NOMO-1 (cell line): ENCODE data around the gene RPGRIP1L.
"Not testable (repeated sequence)": the region's sequence is repeated elsewhere in the genome, so short reads cannot be mapped to it uniquely, and the experiment has no call there.

ENCODE experiments used
- DNase-seq, 2 experiments: peaks; one replicate each; lab custom pipeline; 2025; ENCODE audit not compliant: unreplicated experiment in 2 of 2; lab: John Stamatoyannopoulos, UW

Gene RPGRIP1L

DNA sequence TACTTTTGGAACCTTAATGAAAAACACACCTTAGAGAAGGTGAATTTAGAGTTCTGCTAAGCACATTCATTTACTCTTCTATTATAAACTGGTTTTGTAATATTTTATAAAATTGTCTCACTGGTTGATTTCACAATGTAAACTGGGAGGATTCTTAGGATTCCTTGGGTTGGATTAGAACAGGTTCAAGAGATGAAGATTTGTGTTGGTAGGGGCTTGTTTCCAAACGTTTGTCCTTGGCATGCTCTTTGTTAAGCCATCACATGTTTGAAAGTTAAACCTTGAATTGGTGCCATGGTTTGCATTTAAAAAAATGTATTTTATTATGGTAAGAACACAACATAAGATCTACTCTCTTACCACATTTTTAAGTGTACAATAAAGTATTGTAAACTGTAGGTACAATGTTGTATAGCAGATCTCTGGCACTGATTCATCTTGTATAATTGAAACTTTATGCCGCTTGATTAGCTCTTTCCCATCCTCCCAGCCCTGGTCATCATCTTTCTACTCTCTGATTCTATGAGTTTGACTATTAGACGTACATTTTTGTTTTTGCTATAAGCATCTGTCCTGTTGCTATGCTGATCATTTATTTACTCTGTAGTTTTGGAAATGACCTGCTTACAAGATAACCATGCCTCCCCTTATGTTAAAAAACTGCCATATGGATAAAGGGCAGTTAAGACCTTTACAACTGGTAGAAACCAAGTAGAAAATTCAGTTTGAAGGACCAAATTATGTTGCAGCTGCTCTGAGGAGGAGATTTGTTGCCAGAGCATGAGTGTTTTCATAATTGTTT, 9.9 kb upstream of the RPGRIP1L start:
- DNase-seq: no peak

DNA sequence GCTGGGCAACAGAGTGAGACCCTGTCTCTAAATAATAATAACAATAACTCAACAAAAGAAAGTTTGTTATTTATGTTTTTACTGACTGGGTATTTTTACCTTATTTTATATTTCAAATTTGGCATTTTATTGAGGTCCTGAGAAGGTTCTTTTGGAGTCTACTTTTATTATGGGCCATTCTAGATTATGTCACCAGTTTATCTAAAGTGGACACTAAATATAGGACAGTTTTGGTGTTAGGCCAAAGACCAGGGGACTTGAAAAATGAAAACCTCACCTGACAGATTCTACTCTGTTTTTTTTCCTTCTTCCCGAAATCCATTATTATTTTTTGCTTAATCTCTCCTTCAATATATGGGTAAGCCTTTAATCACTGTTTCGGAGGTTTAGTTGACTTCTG, 8.4 kb upstream of the RPGRIP1L start:
- no peak for DNase-seq

DNA sequence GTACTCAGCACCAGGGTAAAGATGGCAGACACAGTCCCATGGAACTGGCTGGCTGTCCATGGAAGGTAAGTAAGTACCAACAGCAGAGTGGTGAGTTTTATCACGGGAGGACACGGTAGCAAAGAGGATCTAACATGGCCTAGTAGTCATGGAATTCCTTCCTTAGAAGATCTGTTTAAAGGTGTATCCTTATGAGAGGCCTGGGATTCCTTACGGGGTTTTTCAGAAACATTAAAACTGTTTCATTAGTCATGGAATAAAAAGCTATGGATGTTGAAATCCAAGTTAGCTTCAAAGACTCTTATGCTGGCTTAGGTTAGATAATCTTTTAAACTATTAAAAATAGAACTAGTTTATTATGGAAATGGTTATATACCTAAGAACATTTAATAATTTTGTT, 7.7 kb upstream of the RPGRIP1L start:
- DNase-seq: no peak

DNA sequence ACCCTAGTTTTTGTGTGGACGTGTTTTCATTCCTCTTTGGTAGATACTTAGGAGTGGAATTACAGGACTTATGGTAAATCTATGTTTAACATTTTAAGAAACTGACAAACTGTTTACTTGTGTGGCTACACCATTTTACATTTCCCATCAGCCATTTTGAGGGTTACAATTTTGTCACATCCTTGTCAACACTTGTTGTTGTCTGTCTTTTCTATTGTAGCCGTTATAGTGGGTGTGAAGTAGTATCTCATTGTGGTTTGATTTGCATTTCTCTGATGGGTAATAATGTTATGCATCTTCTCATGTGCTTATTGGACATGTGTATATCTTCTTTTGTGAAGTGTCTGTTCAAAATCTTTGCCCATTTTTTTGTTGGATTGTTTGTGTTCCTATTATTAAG, 4.8 kb upstream of the RPGRIP1L start:
- DNase-seq: no peak

DNA sequence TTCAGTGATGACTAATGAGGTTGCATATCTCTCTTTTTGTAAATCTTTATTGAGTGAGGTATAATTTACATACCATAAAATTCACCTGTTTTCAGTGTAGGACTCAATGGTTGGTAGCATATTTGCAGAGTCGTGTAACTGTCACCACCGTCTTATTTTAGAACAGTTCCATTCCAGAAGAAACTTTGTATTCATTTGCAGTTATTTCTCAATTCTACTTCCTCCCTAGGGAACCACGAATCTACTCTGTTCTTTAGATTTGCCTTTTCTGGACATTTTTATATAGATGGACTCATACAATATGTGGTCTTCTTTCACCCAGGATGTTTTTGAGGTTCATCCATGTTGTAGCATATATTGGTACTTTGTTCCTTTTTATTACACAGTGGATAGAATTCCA, 4.0 kb upstream of the RPGRIP1L start:
- DNase-seq: no peak

DNA sequence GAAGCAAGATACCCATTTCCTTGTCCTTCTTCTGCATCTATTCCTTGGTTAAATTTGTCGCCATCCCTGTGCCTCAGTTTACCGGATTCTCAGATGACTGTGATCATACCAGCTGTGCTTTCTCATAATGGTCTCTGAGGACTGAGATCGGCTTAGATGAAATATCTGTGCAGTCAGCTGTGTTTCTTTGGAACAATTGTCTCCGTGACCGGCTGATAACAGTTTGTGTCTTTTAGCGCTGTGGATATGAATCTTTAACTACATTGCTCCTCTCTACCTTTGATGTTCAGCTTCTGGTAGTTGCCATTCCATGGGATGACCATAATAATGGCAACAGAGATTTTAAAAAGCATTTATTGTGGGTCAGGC, 770 bp upstream of the RPGRIP1L start:
- DNase-seq: no peak

DNA sequence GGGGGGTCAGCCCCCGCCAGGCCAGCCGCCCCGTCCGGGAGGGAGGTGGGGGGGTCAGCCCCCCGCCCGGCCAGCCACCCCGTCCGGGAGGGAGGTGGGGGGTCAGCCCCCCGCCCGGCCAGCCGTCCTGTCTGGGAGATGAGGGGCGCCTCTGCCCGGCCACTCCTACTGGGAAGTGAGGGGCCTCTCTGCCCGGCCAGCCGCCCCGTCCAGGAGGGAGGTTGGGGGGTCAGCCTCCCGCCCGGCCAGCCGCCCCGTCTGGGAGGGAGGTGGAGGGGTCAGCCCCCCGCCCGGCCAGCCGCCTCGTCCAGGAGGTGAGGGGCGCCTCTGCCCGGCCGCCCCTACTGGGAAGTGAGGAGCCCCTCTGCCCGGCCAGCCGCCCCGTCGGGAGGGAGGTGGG, 5.4 kb downstream of the RPGRIP1L start:
- DNase-seq: not testable (repeated sequence)

DNA sequence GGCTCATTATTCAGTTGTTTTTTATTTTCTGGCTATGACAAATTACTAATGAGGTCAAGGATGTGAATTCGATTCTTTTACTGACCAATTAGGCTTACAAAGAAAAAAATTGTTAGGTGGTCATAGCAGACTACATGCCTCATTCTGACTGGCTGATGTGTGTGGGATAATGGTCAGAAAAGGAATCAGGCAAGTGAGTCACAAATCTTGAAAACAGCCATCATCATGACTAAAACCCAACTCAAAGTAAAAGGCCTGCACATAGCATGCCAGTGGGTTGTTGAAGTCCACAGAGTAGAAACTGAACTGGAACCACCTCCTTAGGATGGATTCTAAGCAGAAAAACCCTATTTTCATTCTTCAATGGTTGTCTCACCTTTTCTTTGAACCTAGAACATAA, 8.6 kb downstream of the RPGRIP1L start:
- no peak for DNase-seq

DNA sequence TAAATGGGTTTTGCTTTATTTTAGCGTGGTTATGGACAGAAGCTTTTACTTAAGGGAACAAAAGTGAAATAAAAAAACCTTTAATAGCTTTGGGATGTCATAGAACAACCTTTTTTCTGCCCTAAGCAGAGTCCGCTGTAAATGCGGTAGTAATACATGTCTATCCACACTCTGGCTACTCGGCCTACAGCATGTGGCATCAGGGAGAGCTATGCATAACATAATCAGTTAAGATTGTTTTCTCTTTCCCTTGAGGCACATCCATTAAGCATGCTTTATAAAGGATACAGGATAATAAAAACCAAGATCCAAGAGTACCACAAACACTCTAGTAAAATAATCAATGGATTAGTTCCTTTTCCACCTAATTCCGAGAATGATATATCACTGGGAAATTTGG, 10.3 kb downstream of the RPGRIP1L start:
- DNase-seq: no peak

DNA sequence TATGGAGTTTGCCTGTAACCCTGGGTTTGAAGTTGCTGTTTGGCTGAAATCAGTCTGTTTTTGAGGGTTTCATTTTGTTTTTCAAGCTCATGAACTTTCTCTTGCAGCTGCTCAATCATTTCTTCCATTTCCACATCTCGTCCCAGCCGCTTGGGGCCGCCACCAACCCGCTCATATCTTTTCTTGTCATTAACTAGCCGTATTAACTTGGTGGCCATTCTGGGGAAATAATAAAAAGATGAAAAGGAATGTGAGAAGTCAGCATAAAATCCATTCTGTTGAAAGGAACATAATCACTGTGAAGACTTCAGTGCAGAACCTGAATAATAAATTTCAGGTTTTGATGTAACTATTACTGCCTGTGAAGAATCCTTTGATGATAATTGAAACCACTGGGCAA, 11.5 kb downstream of the RPGRIP1L start:
- DNase-seq: no peak

DNA sequence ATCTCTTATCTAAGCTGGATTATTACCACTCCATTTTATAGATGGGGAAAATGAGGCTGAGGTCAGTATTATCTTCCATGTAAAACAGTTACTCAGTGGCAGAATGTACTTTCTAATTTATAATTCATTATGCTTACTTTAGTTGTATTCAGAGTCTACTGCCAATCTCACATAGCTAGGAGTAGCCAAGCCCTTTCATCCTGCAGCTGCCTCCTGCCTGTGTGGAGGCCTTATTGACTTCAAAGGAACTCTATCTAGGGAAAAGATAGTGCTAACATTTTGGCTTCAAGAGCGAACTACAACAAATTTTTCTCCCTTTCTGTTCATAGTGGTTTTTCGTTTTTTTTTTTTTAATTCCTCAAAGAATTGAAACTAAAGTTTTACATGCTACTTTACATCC, 12.9 kb downstream of the RPGRIP1L start:
- no peak for DNase-seq

DNA sequence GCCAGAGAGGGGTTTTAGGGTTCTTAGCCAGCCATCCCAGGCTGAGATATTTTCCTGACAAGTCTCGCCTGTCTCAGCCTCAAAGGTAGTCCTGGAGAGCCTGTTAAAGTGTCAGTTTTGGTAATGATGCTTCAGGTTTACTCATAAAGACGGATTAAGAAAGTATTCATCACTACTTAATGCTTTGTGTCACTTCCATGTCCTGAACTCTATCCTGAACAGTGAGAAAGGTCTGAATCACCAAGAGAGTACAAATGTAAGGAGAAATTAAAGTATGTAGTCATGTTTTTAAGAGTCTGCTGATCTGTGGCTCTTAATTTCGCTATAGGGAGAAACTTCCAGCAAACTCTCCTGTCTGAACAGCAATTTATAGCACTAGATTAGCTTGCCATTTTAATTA, 14.0 kb downstream of the RPGRIP1L start:
- DNase-seq: no peak

DNA sequence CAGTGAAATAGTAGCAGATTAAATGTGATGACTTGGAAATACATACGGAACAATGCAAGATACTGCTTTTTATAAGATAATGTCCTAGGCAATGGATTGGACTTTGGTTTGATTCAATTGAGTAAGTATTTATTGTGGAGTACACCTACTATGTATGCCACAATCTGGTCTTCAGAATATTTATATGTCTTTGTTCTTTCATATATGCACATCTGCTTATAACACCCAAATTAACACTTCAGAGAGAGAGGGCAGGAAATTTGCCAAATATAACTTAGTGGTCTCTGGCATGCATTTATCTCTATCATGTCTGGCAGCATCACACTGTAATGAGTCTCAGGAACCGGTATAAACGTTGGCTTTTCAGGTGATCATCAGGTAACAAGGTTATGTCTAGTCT, 16.9 kb downstream of the RPGRIP1L start:
- no peak for DNase-seq

DNA sequence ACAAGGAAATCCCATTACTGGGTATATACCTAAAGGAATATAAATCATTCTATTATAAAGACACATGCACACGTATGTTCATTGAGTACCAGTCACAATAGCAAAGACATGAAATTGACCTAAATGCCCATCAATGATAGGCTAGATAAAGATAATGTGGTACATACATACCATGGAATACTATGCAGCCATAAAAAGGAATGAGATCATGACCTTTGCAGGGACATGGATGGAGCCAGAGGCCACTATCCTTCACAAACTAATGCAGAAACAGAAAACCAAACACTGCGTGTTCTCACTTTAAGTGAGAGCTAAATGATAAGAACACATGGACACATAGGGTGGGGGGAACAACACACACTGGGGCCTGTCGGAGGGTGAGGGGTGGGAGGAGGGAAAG, 18.3 kb downstream of the RPGRIP1L start:
- DNase-seq: not testable (repeated sequence)

DNA sequence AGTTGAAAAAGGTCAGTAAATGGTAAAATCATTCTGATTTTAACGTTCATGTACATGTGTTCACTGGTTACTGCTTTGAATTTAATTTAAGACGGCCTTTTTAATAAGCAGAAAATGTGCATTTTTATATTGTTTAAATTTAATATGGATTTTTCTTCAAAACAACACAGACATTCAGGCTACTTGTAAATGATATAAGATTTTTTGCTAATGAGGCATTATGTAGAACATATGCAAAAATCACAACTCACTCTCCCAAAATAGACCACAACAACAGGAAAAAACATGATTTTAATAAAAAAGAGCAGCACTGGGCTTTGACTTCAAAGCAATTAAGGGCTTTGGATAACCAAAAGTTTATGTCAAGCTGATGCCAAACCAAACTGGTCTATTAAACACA, 22.3 kb downstream of the RPGRIP1L start:
- DNase-seq: no peak

DNA sequence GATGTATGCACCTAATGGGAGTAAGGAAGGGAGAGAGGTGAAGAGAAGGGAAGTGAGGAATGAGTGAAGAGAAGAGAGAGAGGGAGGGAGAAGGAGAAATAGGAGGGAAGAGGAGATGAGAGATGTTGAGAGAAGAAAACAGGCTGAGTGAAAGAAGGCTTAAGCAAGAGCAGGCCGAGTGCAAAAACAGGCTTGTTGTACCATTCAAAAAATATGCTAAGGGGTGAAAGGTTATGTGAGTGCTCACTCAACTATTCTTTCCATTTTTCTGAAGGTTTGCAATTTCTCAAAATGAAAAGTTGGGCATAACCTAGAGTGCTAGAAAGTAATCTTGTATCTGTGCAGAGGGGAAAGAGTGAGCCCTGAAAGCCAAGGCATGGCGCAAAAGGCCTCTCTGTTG, 22.9 kb downstream of the RPGRIP1L start:
- DNase-seq: no peak

DNA sequence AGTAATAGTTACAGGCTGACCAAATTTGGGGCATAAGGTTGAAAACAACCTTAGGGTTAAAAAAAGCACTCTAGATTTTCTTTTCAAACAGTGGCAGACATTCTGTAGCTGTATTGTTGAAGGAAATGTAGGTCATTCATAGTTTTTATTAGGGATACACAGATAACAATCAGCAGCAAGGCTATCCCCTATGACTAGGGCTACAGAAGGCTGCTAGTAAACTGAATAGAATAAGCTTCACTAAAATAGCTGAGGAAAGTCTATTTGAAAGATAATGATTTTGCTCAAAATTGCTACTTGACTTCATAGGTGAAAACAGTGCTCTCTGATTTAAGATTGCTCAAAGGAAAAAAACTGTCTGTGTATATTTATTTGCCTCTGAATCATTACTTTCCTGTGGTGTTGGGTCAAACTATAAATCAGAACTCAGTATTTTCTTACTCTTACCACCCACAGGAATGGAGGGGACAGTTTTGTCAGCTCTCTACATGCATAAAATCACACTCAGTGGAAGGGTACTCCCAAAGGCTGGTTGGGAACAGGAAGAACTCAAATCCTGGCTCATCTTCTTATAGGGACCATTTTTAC, 24.8 kb downstream of the RPGRIP1L start:
- DNase-seq: no peak

DNA sequence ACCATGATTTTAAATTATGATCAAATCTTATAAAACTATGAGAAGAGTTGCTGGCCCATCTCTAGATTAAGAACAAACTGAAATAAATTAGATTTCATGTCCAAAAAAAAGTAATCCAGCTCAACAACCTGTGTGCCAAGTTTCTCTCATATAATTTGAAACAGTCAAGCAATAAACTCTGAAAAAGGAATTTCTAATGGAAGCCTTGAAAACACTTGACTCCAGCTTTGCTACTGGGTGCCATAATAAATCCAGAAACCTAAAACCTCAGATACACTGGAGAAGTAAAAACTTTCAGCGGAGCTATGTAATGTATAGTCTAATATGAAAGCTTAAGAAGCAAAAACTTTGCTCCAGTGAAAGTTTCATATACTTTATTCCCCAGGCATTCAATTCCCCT, 25.5 kb downstream of the RPGRIP1L start:
- no peak for DNase-seq

DNA sequence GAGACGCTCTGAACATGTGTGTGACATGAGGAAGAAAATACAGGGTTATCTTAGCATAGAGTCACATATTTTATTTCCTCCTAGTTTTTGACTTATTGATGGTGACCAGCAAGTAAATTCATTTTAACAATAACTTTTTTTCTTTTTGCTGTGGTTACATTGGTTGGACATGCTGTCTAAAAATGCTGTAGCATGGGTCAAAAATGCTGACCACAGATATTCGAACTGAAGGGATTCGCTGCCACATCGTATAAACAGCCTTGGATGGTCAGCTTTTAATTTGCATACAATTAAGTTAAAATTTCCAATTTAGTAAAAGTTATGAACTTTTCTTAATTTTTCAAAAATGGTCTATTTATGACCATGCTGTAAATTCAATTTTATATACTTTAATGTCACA, 30.5 kb downstream of the RPGRIP1L start:
- DNase-seq: no peak

DNA sequence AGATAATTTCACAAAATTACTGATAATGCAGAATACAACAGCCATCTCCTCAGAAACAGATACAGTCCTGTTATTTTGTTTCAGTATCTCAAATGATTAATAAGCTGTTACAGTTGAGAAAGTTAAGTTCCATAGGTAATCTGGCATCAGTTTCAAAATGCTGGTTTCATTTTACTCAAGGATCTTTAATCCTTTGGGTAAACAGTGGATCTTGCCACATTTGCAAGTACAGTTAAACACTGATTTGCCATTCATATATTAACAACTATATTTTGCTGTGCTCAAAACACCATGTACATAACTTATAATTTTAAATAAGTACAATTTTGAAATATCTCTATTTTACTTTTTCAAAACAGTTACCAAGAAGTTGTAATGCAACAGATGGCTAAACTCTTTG, 31.2 kb downstream of the RPGRIP1L start:
- no peak for DNase-seq

DNA sequence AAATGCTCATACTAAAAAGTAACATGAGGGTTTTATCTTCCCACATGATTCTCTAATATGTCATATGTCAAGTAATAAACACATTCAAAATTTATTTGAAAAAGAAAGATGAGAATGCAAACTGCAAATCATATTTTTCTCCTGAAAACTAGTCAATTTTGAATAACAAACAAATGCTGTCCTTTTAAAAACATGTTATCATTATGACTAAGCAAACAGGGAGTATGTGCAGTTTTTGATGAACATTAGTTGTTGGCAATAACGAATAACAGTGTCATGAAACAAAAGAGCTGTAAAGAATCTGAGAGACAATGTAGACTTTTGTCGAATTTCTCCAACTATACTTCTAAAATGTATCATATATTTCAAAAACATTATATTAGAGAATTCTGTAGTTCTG, 34.8 kb downstream of the RPGRIP1L start:
- DNase-seq: no peak

DNA sequence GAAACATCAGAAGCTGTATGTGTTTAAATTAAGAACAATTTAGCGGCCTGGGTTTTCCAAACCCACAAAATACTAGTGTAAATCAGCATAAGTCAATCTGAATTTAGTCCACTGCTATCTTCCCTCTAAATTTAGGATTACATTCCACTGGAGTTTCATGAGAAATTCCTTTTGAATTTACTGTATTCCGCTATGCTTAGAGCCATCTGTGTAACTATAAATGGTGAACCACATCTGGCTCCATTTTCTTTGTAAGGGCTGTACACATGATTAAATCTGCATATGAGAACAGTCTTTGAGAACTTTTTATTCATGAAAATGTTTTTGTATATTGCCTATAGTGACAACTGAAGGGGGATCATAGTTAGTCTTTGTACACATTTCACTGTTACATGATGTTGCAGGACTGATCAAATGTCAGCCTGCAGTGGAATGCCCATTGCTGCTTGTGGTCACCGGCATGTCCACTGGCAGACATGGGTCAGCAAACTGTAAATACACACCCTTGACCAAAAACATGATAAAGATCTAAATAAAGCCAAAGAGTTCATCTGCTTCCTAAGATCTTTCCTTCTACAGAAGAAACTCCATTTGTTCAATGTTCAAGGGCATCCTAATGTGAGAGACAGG, 36.8 kb downstream of the RPGRIP1L start:
- DNase-seq: no peak
